AG04449 (cell line): ENCODE measurements around the gene COPG1.

Source experiments
- CTCF ChIA-PET: fragments of 350-600 bp; formaldehyde crosslinking; extraction: SDS; loops from one replicate; lab custom pipeline; 2021; ENCODE audit warnings: antibody characterized with exemption; lab: Yijun Ruan, JAX
- POLR2A ChIA-PET: fragments of 400-600, 350-600 bp; formaldehyde crosslinking; extraction: SDS; loops from one replicate; lab custom pipeline; 2020; ENCODE audit warnings: antibody characterized with exemption, inconsistent platforms; lab: Yijun Ruan, JAX
- DNase-seq: peaks from one replicate; pipeline ENCODE4 v3.0.0-alpha.2; 2010; ENCODE audit warnings: low read depth, low spot score
- H3K4me3 ChIP-seq: 2 replicates; pipeline ENCODE4 v1.5.1; 2011; ENCODE audit warnings: low read depth, mild to moderate bottlenecking, control low read depth, low read length
- TF ChIP-seq, protein P1 (sequence below): IDR thresholded peaks from one replicate; pipeline ENCODE4 v1.5.1; 2011; ENCODE audit warnings: mild to moderate bottlenecking, moderate library complexity, low read length, control low read depth, inconsistent platforms; ENCODE audit not compliant: insufficient read depth; ENCODE audit errors: missing control alignments

Gene COPG1

DNA sequence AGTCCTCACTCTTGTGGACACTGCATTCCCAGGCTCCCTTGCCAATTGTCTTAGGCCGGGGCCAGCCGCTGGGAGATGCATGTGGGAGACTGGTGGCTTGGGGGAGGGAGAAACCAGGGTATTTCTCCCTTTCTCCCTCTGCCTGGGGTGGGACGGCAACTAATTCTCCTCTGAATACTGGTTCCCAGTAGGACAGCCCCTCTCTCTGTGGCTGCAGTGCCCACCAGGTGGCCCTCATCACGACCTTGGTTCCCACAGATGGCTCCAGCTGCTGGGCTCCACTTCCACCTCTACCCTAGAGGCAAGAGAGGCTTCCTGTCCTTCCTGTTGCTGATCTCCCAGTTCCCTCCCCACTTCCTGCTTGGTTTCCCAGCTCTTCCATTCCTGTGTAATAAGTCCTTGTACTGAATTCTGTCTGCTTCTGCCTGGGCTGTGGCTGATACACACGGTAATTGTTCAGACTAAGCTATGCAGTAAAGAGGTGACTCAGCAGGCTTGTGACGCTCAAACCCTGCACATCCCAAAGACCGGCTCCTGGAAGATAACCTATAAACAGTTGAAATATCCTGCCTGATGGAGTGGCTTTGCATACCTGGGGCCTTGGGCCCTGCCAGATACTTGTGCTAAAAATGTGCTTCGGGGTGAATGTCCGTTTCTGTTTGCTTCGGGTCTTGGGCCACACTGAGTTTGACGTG, 20.4 kb upstream of the COPG1 start:
- peak; percentile 41 for DNase-seq
- ChIA-PET CTCF (interaction anchor here (1.2 to 6.1 kb wide), 2 partner anchors 17 to 33 kb away, joined by 3 to 53 read pairs; no protein-coding TSS in a partner anchor), POLR2A (interaction anchor here (0.6 to 1.1 kb wide), 4 partner anchors 20 to 46 kb away, joined by 3 to 6 read pairs (median 5); partner anchors contain the start of genes CNBP and COPG1)
- TF ChIP-seq, protein P1, sequence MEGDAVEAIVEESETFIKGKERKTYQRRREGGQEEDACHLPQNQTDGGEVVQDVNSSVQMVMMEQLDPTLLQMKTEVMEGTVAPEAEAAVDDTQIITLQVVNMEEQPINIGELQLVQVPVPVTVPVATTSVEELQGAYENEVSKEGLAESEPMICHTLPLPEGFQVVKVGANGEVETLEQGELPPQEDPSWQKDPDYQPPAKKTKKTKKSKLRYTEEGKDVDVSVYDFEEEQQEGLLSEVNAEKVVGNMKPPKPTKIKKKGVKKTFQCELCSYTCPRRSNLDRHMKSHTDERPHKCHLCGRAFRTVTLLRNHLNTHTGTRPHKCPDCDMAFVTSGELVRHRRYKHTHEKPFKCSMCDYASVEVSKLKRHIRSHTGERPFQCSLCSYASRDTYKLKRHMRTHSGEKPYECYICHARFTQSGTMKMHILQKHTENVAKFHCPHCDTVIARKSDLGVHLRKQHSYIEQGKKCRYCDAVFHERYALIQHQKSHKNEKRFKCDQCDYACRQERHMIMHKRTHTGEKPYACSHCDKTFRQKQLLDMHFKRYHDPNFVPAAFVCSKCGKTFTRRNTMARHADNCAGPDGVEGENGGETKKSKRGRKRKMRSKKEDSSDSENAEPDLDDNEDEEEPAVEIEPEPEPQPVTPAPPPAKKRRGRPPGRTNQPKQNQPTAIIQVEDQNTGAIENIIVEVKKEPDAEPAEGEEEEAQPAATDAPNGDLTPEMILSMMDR, result no peak
- H3K4me3 ChIP-seq, result no peak overlapping the region

DNA sequence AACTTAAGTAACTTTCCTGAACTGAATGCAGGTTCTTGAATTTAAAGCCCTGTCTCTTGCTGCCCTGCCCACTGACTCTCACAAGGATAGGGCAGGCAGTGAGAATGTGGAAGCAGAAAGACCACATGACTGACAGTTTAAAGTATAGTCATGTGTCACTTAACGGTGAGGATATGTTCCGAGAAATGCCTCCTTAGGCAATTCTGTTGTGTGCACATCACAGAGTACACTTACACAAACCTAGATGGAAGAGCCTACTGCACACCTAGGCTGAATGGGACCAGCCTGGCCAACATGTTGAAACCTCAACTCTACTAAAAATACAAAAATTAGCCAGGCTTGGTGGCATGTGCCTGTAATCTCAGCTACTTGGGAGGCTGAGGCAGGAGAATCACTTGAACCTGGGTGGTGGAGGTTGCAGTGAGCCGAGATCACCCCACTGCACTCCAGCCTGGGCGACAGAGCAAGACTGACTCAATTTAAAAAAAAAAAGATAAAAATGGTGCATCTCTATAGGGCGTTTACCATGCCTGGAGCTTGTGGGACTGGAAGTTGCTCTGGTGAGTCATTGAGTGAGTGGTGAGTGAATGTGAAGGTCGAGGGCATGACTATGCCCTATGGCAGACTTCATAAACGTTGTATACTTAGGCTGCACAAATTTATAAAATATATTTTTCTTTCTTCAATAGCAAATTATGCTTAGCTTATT, 18.9 kb upstream of the COPG1 start:
- ChIA-PET CTCF (interaction anchor here (1.1 to 8.8 kb wide), 4 partner anchors 16 to 260 kb away, joined by 3 to 81 read pairs (median 4); partner anchors contain the start of gene COPG1), POLR2A (interaction anchor here (0.7 to 1.7 kb wide), 3 partner anchors 19 to 86 kb away, joined by 3 to 4 read pairs (median 4); partner anchors contain the start of gene COPG1)
- DNase-seq, result no peak
- TF ChIP-seq, protein P1, result no peak
- no peak overlapping the region for H3K4me3 ChIP-seq

GRCh38 chr3:129231331-129232119, 17.9 kb upstream of the COPG1 start:
- TF ChIP-seq, protein P1, result no peak
- H3K4me3 ChIP-seq, result no peak overlapping the region
- ChIA-PET POLR2A (interaction anchor here (0.7 to 1.7 kb wide), 3 partner anchors 18 to 85 kb away, joined by 3 to 4 read pairs (median 4); partner anchors contain the start of gene COPG1), CTCF (interaction anchor here (1.4 to 8.8 kb wide), 3 partner anchors 15 to 261 kb away, joined by 3 to 81 read pairs (median 5); partner anchors contain the start of gene COPG1)
- DNase-seq, result no peak

GRCh38 chr3:129233538-129233937, 15.9 kb upstream of the COPG1 start:
- TF ChIP-seq, protein P1, result no peak
- ChIA-PET CTCF (interaction anchor here (8.8 kb wide), 1 partner anchor 13 kb away, joined by 81 read pairs; the partner anchor contains the start of gene COPG1), POLR2A (no interaction called here)
- H3K4me3 ChIP-seq, result no peak overlapping the region
- no peak for DNase-seq

GRCh38 chr3:129234441-129234840, 15.0 kb upstream of the COPG1 start:
- POLR2A ChIA-PET, result no interaction called here
- no peak overlapping the region for H3K4me3 ChIP-seq
- TF ChIP-seq, protein P1, result no peak
- DNase-seq, result no peak
- CTCF ChIA-PET, result interaction anchor here (8.8 kb wide), 1 partner anchor 12 kb away, joined by 81 read pairs; the partner anchor contains the start of gene COPG1
